Measurements from ENCODE around the gene FAM228A.

Gene FAM228A

GRCh38 chr2:24179683-24180082 lies 4.8 kb downstream of the FAM228A start:
- H3K36me3 ChIP-seq, result no peaks in the 10 kb centered on the region
- H3K27ac ChIP-seq, result no peak overlapping the region
- no peaks in the 10 kb centered on the region for H3K9me3 ChIP-seq
- no peak for TF ChIP-seq CTCF (IDR thresholded peaks at IDR 0.05)
- H3K27me3 ChIP-seq, result no peaks in the 10 kb centered on the region
- no peak for DNase-seq
- intact Hi-C loops (cut with DNase I; ENCODE audit: low total_unique reads), result no loop called here
- no peak overlapping the region for H3K4me3 ChIP-seq
- no peaks in the 10 kb centered on the region for H3K4me1 ChIP-seq

- intact Hi-C loops (cut with DNase I; ENCODE audit: low total_unique reads), result no loop called here
- no peak for TF ChIP-seq CTCF (IDR thresholded peaks at IDR 0.05)
- DNase-seq, result no peak
- H3K4me3 ChIP-seq, result no peak overlapping the region
- H3K4me1 ChIP-seq, result no peaks in the 10 kb centered on the region
- no peaks in the 10 kb centered on the region for H3K27me3 ChIP-seq
- peaks cover 0 to 8% (median 0%) of the 10 kb centered on the region in 3 donors for H3K36me3 ChIP-seq
- H3K9me3 ChIP-seq, result no peaks in the 10 kb centered on the region
- no peak overlapping the region for H3K27ac ChIP-seq
These were observed 7.0 kb downstream of the FAM228A start for GRCh38 chr2:24181849-24182248.

- no peak overlapping the region for H3K27ac ChIP-seq
- no peaks in the 10 kb centered on the region for H3K4me1 ChIP-seq
- no peak for TF ChIP-seq CTCF (IDR thresholded peaks at IDR 0.05)
- no peaks in the 10 kb centered on the region for H3K9me3 ChIP-seq
- no peaks in the 10 kb centered on the region for H3K27me3 ChIP-seq
- DNase-seq, result no peak
- intact Hi-C loops (cut with DNase I; ENCODE audit: low total_unique reads), result no loop called here
- H3K4me3 ChIP-seq, result no peak overlapping the region
- peaks cover 0 to 8% (median 0%) of the 10 kb centered on the region in 3 donors for H3K36me3 ChIP-seq
These were observed 7.7 kb downstream of the FAM228A start for GRCh38 chr2:24182507-24182906.

GRCh38 chr2:24183366-24184069 lies 8.7 kb downstream of the FAM228A start:
- H3K27ac ChIP-seq, result no peak overlapping the region
- no peaks in the 10 kb centered on the region for H3K4me1 ChIP-seq
- H3K4me3 ChIP-seq, result no peak overlapping the region
- DNase-seq, result no peak
- H3K9me3 ChIP-seq, result no peaks in the 10 kb centered on the region
- peaks cover 0 to 8% (median 0%) of the 10 kb centered on the region in 3 donors for H3K36me3 ChIP-seq
- no peaks in the 10 kb centered on the region for H3K27me3 ChIP-seq
- intact Hi-C loops (cut with DNase I; ENCODE audit: low total_unique reads), result no loop called here
- no peak for TF ChIP-seq CTCF (IDR thresholded peaks at IDR 0.05)

- no peaks in the 10 kb centered on the region for H3K4me1 ChIP-seq
- no peaks in the 10 kb centered on the region for H3K9me3 ChIP-seq
- intact Hi-C loops (cut with DNase I; ENCODE audit: low total_unique reads), result no loop called here
- TF ChIP-seq CTCF (IDR thresholded peaks at IDR 0.05), result no peak
- H3K4me3 ChIP-seq, result no peak overlapping the region
- H3K27ac ChIP-seq, result no peak overlapping the region
- H3K27me3 ChIP-seq, result no peaks in the 10 kb centered on the region
- peaks cover 5 to 8% (median 6%) of the 10 kb centered on the region in 3 donors for H3K36me3 ChIP-seq
- DNase-seq, result no peak
These were observed 14.7 kb downstream of the FAM228A start for GRCh38 chr2:24189551-24189950.

All from tibial artery (tissue), 4 donors.